ENCODE measurements around the gene HASPIN. TPM values are rescaled to one million over a fixed set of nuclear protein-coding genes. Genes with fewer than 3 reads are reported as not detected.

Gene HASPIN
- total RNA-seq, 2 experiments from 2014 or later, result 30.4 to 31.2 TPM

GRCh38 chr17:3765981-3766380, 42.3 kb downstream of the HASPIN start:
- H3K27ac Mint-ChIP-seq, result peak overlapping the region; percentile 96
- CTCF ChIA-PET, result interaction anchor here (0.9 to 8.9 kb wide), 5 partner anchors 26 to 80 kb away, joined by 3 to 102 read pairs (median 4); partner anchors contain the start of genes ITGAE and NCBP3
- DNase-seq (no peak), ATAC-seq (no peak)
- no peaks in the 10 kb centered on the region for H3K27me3 Mint-ChIP-seq
- H3K4me3 Mint-ChIP-seq, result peak overlapping the region; percentile 46
- H3K9me3 Mint-ChIP-seq (ENCODE audit: low read depth), result peaks cover 2% of the 10 kb centered on the region
- H3K36me3 Mint-ChIP-seq, result peaks cover 34% of the 10 kb centered on the region
- H3K4me1 Mint-ChIP-seq, result peaks cover 89% of the 10 kb centered on the region

GRCh38 chr17:3766779-3767178, 43.1 kb downstream of the HASPIN start:
- peaks cover 27% of the 10 kb centered on the region for H3K36me3 Mint-ChIP-seq
- H3K4me3 Mint-ChIP-seq, result peak overlapping the region; percentile 17
- ATAC-seq, result no peak
- H3K27ac Mint-ChIP-seq, result peak overlapping the region; percentile 86
- CTCF ChIA-PET, result interaction anchor here (0.9 to 8.9 kb wide), 4 partner anchors 25 to 79 kb away, joined by 3 to 102 read pairs (median 5); partner anchors contain the start of gene NCBP3
- no peaks in the 10 kb centered on the region for H3K27me3 Mint-ChIP-seq
- peak; percentile 70 for DNase-seq
- peaks cover 90% of the 10 kb centered on the region for H3K4me1 Mint-ChIP-seq
- peaks cover 2% of the 10 kb centered on the region for H3K9me3 Mint-ChIP-seq (ENCODE audit: low read depth)

- Mint-ChIP-seq H3K27ac (peak overlapping the region; percentile 79), H3K27me3 (no peaks in the 10 kb centered on the region), H3K4me1 (peaks cover 86% of the 10 kb centered on the region), H3K9me3 (ENCODE audit: low read depth) (peaks cover 2% of the 10 kb centered on the region), H3K36me3 (peaks cover 26% of the 10 kb centered on the region), H3K4me3 (no peak overlapping the region)
- DNase-seq (no peak), ATAC-seq (no peak)
- CTCF ChIA-PET, result interaction anchor here (1.1 to 8.9 kb wide), 3 partner anchors 30 to 33 kb away, joined by 4 to 102 read pairs (median 17); partner anchors contain the start of gene ITGAE
Measured at GRCh38 chr17:3768341-3768740, 44.6 kb downstream of the HASPIN start.

- ATAC-seq (no peak), DNase-seq (peak; percentile 59)
- Mint-ChIP-seq H3K27ac (peak overlapping the region; percentile 79), H3K9me3 (ENCODE audit: low read depth) (peaks cover 2% of the 10 kb centered on the region), H3K4me1 (peaks cover 82% of the 10 kb centered on the region), H3K36me3 (peaks cover 24% of the 10 kb centered on the region), H3K27me3 (no peaks in the 10 kb centered on the region), H3K4me3 (peak overlapping the region; percentile 0)
- CTCF ChIA-PET, result interaction anchor here (1.1 to 2.2 kb wide), 5 partner anchors 8 to 77 kb away, joined by 4 to 17 read pairs (median 5); partner anchors contain the start of genes ITGAE and NCBP3
Measured at GRCh38 chr17:3768769-3769168, 45.1 kb downstream of the HASPIN start.

- Mint-ChIP-seq H3K27ac (peak overlapping the region; percentile 79), H3K4me1 (peaks cover 68% of the 10 kb centered on the region), H3K27me3 (no peaks in the 10 kb centered on the region), H3K36me3 (peaks cover 24% of the 10 kb centered on the region), H3K4me3 (no peak overlapping the region), H3K9me3 (ENCODE audit: low read depth) (peaks cover 2% of the 10 kb centered on the region)
- DNase-seq (peak; percentile 93), ATAC-seq (peak; percentile 76)
- CTCF ChIA-PET, result interaction anchor here (1.0 to 3.0 kb wide), 5 partner anchors 10 to 57 kb away, joined by 4 to 19 read pairs (median 5); no protein-coding TSS in a partner anchor
Measured at GRCh38 chr17:3770466-3770865, 46.8 kb downstream of the HASPIN start.

- Mint-ChIP-seq H3K4me3 (no peak overlapping the region), H3K36me3 (peaks cover 27% of the 10 kb centered on the region), H3K9me3 (ENCODE audit: low read depth) (peaks cover 2% of the 10 kb centered on the region), H3K27ac (peak overlapping the region; percentile 79), H3K27me3 (no peaks in the 10 kb centered on the region), H3K4me1 (peaks cover 62% of the 10 kb centered on the region)
- CTCF ChIA-PET, result interaction anchor here (2.0 to 3.0 kb wide), 3 partner anchors 16 to 55 kb away, joined by 9 to 19 read pairs (median 14); no protein-coding TSS in a partner anchor
- ATAC-seq (peak; percentile 43), DNase-seq (peak; percentile 58)
Measured at GRCh38 chr17:3771140-3771539, 47.4 kb downstream of the HASPIN start.

GRCh38 chr17:3772764-3773163, 49.1 kb downstream of the HASPIN start:
- ATAC-seq (no peak), DNase-seq (no peak)
- Mint-ChIP-seq H3K27ac (no peak overlapping the region), H3K36me3 (peaks cover 24% of the 10 kb centered on the region), H3K4me1 (peaks cover 49% of the 10 kb centered on the region), H3K9me3 (ENCODE audit: low read depth) (no peaks in the 10 kb centered on the region), H3K27me3 (no peaks in the 10 kb centered on the region), H3K4me3 (no peak overlapping the region)
- CTCF ChIA-PET, result interaction anchor here (1.4 to 3.0 kb wide), 4 partner anchors 14 to 54 kb away, joined by 6 to 19 read pairs (median 12); no protein-coding TSS in a partner anchor

GRCh38 chr17:3773511-3773910, 49.8 kb downstream of the HASPIN start:
- peak overlapping the region; percentile 38 for H3K27ac Mint-ChIP-seq
- no peaks in the 10 kb centered on the region for H3K9me3 Mint-ChIP-seq (ENCODE audit: low read depth)
- H3K27me3 Mint-ChIP-seq, result no peaks in the 10 kb centered on the region
- peaks cover 42% of the 10 kb centered on the region for H3K4me1 Mint-ChIP-seq
- CTCF ChIA-PET, result interaction anchor here (2.6 to 3.0 kb wide), 2 partner anchors 36 to 53 kb away, joined by 14 to 19 read pairs; no protein-coding TSS in a partner anchor
- H3K4me3 Mint-ChIP-seq, result no peak overlapping the region
- no peak for DNase-seq
- no peak for ATAC-seq
- peaks cover 20% of the 10 kb centered on the region for H3K36me3 Mint-ChIP-seq

- peaks cover 19% of the 10 kb centered on the region for H3K36me3 Mint-ChIP-seq
- no peaks in the 10 kb centered on the region for H3K9me3 Mint-ChIP-seq (ENCODE audit: low read depth)
- H3K4me3 Mint-ChIP-seq, result no peak overlapping the region
- H3K4me1 Mint-ChIP-seq, result peaks cover 37% of the 10 kb centered on the region
- no peaks in the 10 kb centered on the region for H3K27me3 Mint-ChIP-seq
- H3K27ac Mint-ChIP-seq, result no peak overlapping the region
- CTCF ChIA-PET, result no interaction called here
- ATAC-seq, result no peak
- no peak for DNase-seq
Measured at GRCh38 chr17:3773966-3774365, 50.3 kb downstream of the HASPIN start.

Other genes starting within 250 kb of the HASPIN start
- gene ASPA, start 247.9 kb upstream of the HASPIN start, total RNA-seq, result not detected
- under 1 TPM; 0.41 to 0.98 TPM for gene TRPV3, start 166.1 kb upstream of the HASPIN start, total RNA-seq
- 1 to 10 TPM; 5.3 to 5.4 TPM for gene TRPV1, start 114.5 kb upstream of the HASPIN start, total RNA-seq
- 10 to 100 TPM; 13.4 to 13.9 TPM for gene SHPK, start 87.7 kb upstream of the HASPIN start, total RNA-seq
- 10 to 100 TPM in 1 of 2 experiments, 1 to 10 TPM in 1; 9.7 to 20.6 TPM for gene CTNS, start 87.1 kb upstream of the HASPIN start, total RNA-seq
- gene TAX1BP3, start 55.3 kb upstream of the HASPIN start, total RNA-seq, result 10 to 100 TPM; 19.5 to 27.9 TPM
- 10 to 100 TPM; 43.7 to 57.0 TPM for gene EMC6, start 55.1 kb upstream of the HASPIN start, total RNA-seq
- gene P2RX5, start 27.7 kb upstream of the HASPIN start, total RNA-seq, result 10 to 100 TPM; 18.1 to 24.6 TPM
- 10 to 100 TPM; 54.4 to 70.9 TPM for gene ITGAE, start 77.3 kb downstream of the HASPIN start, total RNA-seq
- 10 to 100 TPM; 46.3 to 48.7 TPM for gene NCBP3, start 122.3 kb downstream of the HASPIN start, total RNA-seq
- 1 to 10 TPM; 1.8 TPM for gene CAMKK1, start 169.2 kb downstream of the HASPIN start, total RNA-seq
- under 1 TPM; 0.58 to 0.61 TPM for gene P2RX1, start 192.6 kb downstream of the HASPIN start, total RNA-seq
- 100 to 1,000 TPM; 264 to 377 TPM for gene ATP2A3, start 240.5 kb downstream of the HASPIN start, total RNA-seq

Measured in activated CD8-positive, alpha-beta memory T cell treated with anti-CD3 and anti-CD28 coated beads, Interleukin-2, amount 10 ng/mL, durations not matched to agents 7 days and 5 days (primary cell).